Measurements from ENCODE around the gene NSG1.

DNA sequence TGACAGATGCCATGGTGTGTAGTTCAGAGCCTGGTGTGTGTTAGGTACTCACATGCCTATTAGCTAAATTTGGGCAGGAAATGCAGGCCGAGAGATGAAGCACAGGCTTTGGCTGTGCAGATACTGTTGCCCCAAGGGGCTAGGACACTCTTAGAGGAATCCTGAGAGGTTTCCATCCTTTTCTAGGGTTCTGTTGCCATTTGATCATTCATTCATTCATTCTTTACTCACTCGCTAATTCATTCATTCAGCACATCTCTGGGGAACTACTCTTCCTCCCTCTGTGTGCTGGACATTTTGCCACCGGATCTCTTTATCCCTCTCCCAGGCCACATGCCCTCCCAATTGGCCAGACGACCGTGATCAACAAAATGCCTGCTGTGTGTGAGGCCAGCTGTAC lies 43.9 kb upstream of the NSG1 start:
- no peak for TF ChIP-seq CTCF (IDR thresholded peaks at IDR 0.05)
- TF ChIP-seq EZH2 (IDR thresholded peaks at IDR 0.05), result no peak
- TF ChIP-seq EZH2phosphoT487 (IDR thresholded peaks at IDR 0.05), result no peak
